Transverse colon (tissue), 4 donors: ENCODE measurements around the gene ZBTB46. TPM values are rescaled to one million over a fixed set of nuclear protein-coding genes. Genes with fewer than 3 reads are reported as not detected.
A peak's percentile ranks its signal among the peaks of the same experiment; 100 is the strongest.

Experiments used
- DNase-seq: peaks from one replicate; pipeline ENCODE4 v3.0.0-alpha.2; 2019
- H3K27ac ChIP-seq, 4 donors: fragments of 200-600 bp; sonication (generic); 2 replicates each; pipeline ENCODE4 v1.5.1; 2016 to 2018; ENCODE audit warnings: inconsistent platforms in 4 of 4
- H3K27me3 ChIP-seq: fragments of 200-600 bp; sonication (generic); 2 replicates; pipeline ENCODE4 v1.5.1; 2017; ENCODE audit warnings: inconsistent platforms
- H3K36me3 ChIP-seq, 4 donors: fragments of 200-600 bp; sonication (generic); 2 replicates each; pipeline ENCODE4 v1.5.1; 2017 to 2019; ENCODE audit warnings: inconsistent platforms in 4 of 4
- H3K4me1 ChIP-seq, 4 donors: fragments of 200-600 bp; sonication (generic); 2 replicates each; pipeline ENCODE4 v1.5.1; 2017 to 2020; ENCODE audit warnings: inconsistent platforms in 4 of 4
- H3K4me3 ChIP-seq, 4 donors: fragments of 200-600 bp; sonication (generic); 1 replicate in 1 of 4; 2 replicates in 3 of 4; pipeline versions ENCODE4 v1.5.1 to v1.6.1; 2017 to 2019; ENCODE audit warnings: inconsistent platforms in 4 of 4
- H3K9me3 ChIP-seq, 2 donors: fragments of 200-600 bp; sonication (generic); 2 replicates each; pipeline ENCODE4 v1.5.1; 2017 to 2019; ENCODE audit warnings: inconsistent platforms in 2 of 2
- EP300 ChIP-seq: sonication (generic); formaldehyde crosslinking; IDR thresholded peaks from one replicate; pipeline ENCODE4 v1.6.1; 2017; ENCODE audit warnings: antibody characterized with exemption, low read depth
- POLR2A ChIP-seq: fragments of 450-650 bp; IDR thresholded peaks from one replicate; pipeline ENCODE4 v1.6.1; 2016; ENCODE audit warnings: antibody characterized with exemption, mild to moderate bottlenecking, moderate library complexity
- POLR2AphosphoS5 ChIP-seq, 3 donors: sonication (generic); formaldehyde crosslinking; IDR thresholded peaks; one replicate each; pipeline ENCODE4 v1.6.1; 2016; ENCODE audit warnings: antibody characterized with exemption in 3 of 3
- WGBS, 2 donors: methylation state at CpG; one replicate each; pipeline ENCODE4 v1.1.5; 2018; ENCODE audit warnings: low coverage in 1 of 2; 5-methylcytosine and 5-hydroxymethylcytosine counted together
- in situ Hi-C, 4 donors: fragments of 200-750 bp; cut with MboI; loops; one replicate each; pipeline versions ENCODE4 v1.15.0 to v1.15.1; 2017; ENCODE audit warnings: low sequenced_read_pairs in 3 of 4, low pct_ligation_motif_present in 1 of 4, low pct_unique_long_range_greater_than_20kb in 1 of 4
- intact Hi-C: fragments of 100-400 bp; cut with DNase I; formaldehyde crosslinking; loops from one replicate; pipeline ENCODE4 v1.15.1; 2023; ENCODE audit warnings: low total_unique reads
- total RNA-seq, 4 donors: library from RNA; depleted of rRNA; stranded (reverse); fragments of >200 nt; gene quantifications; one replicate each; pipeline ENCODE4 v1.1.0, GENCODE V29; 2016
- TF ChIP-seq, protein P1 (sequence below), 5 experiments: fragments of 200-600 bp in 3 of 5; fragments of 450-650 bp in 2 of 5; sonication (generic) in 3 of 5; IDR thresholded peaks; 1 replicate in 2 of 5; 2 replicates in 3 of 5; pipeline ENCODE4 v1.5.1; 2016 to 2017; ENCODE audit warnings: antibody characterized with exemption in 5 of 5, inconsistent platforms in 3 of 5, mild to moderate bottlenecking in 2 of 5, moderate library complexity in 1 of 5

Gene ZBTB46
- total RNA-seq, 4 donors from 2014 or later, result 2.3 to 6.0 (median 5.3) TPM

- Histone ChIP-seq H3K27me3 (no peaks in the 10 kb centered on the region), H3K4me1 (no peaks in the 10 kb centered on the region), H3K27ac (no peak overlapping the region), H3K4me3 (no peak overlapping the region), H3K36me3 (no peaks in the 10 kb centered on the region), H3K9me3 (no peaks in the 10 kb centered on the region)
- DNase-seq, result no peak
- in situ Hi-C loops (no loop called here), intact Hi-C loops (no loop called here)
- WGBS, 2 donors, result 86 to 100% methylated on average over 2 to 13 of the region's 13 CpGs
- TF ChIP-seq, protein P1, sequence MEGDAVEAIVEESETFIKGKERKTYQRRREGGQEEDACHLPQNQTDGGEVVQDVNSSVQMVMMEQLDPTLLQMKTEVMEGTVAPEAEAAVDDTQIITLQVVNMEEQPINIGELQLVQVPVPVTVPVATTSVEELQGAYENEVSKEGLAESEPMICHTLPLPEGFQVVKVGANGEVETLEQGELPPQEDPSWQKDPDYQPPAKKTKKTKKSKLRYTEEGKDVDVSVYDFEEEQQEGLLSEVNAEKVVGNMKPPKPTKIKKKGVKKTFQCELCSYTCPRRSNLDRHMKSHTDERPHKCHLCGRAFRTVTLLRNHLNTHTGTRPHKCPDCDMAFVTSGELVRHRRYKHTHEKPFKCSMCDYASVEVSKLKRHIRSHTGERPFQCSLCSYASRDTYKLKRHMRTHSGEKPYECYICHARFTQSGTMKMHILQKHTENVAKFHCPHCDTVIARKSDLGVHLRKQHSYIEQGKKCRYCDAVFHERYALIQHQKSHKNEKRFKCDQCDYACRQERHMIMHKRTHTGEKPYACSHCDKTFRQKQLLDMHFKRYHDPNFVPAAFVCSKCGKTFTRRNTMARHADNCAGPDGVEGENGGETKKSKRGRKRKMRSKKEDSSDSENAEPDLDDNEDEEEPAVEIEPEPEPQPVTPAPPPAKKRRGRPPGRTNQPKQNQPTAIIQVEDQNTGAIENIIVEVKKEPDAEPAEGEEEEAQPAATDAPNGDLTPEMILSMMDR (IDR thresholded peaks at IDR 0.05), result no peak
- TF ChIP-seq EP300, result no peak
- no peak for TF ChIP-seq POLR2A
- no peak for TF ChIP-seq POLR2AphosphoS5 (IDR thresholded peaks at IDR 0.05)
Measured at GRCh38 chr20:63753381-63753780, 77.7 kb downstream of the ZBTB46 start.

- TF ChIP-seq POLR2AphosphoS5 (IDR thresholded peaks at IDR 0.05) (no peak), POLR2A (no peak), EP300 (no peak)
- TF ChIP-seq, protein P1 (IDR thresholded peaks at IDR 0.05), result no peak
- no peaks in the 10 kb centered on the region for H3K9me3 ChIP-seq
- H3K4me1 ChIP-seq, result no peaks in the 10 kb centered on the region
- no peak overlapping the region for H3K4me3 ChIP-seq
- in situ Hi-C loops, result no loop called here
- H3K36me3 ChIP-seq, result no peaks in the 10 kb centered on the region
- intact Hi-C loops, result no loop called here
- DNase-seq, result no peak
- 90% methylated on average over 49 of the region's 50 CpGs; no CpG with 5 or more reads in 1 of the 2 donors for WGBS, 2 donors
- H3K27me3 ChIP-seq, result no peaks in the 10 kb centered on the region
- no peak overlapping the region for H3K27ac ChIP-seq
Measured at GRCh38 chr20:63752411-63753101, 78.5 kb downstream of the ZBTB46 start.

DNA sequence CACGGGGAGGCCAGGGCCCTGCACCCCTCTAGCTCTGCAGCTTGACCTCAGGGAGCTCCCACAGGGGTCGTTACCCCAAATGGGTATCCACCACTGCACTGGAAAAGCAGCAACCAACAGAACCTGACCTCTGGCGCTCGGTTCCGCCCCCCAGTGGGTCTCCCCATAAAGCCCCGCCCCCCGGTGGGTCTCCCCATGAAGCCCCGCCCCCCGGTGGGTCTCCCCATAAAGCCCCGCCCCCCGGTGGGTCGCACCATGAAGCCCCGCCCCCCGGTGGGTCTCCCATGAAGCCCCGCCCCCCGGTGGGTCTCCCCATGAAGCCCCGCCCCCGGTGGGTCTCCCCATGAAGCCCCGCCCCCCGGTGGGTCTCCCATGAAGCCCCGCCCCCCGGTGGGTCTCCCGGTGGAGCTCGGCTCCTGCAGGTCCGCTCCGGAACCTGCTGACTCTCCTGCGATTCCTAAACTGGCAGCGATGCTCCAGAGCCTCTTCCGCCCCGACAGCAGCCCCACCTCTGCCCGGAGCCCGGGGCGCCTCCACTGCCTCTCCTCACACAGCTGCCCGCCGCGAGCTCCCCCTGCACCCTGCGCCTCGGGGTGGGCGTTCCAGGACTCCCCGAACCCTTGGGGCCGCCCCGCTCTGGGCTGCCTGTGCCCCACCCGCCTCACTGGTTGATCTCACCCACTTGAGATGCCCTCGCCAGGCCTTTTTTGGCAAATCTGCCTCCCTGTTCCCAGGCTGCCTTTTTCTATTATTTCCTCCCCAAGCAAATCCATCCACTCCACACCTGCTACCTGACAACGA is 79.4 kb downstream of the ZBTB46 start:
- no peaks in the 10 kb centered on the region for H3K36me3 ChIP-seq
- no peaks in the 10 kb centered on the region for H3K27me3 ChIP-seq
- H3K27ac ChIP-seq, result peak overlapping the region in 1 of 4 donors; percentile 33
- WGBS, 2 donors, result 88% methylated on average over 23 of the region's 45 CpGs; no CpG with 5 or more reads in 1 of the 2 donors
- H3K4me1 ChIP-seq, result no peaks in the 10 kb centered on the region
- intact Hi-C loops, result no loop called here
- no peaks in the 10 kb centered on the region for H3K9me3 ChIP-seq
- no peak for DNase-seq
- in situ Hi-C loops, result no loop called here
- H3K4me3 ChIP-seq, result no peak overlapping the region
- no peak for TF ChIP-seq EP300
- TF ChIP-seq POLR2A, result no peak
- TF ChIP-seq POLR2AphosphoS5 (IDR thresholded peaks at IDR 0.05), result no peak
- TF ChIP-seq, protein P1 (IDR thresholded peaks at IDR 0.05), result no peak

DNA sequence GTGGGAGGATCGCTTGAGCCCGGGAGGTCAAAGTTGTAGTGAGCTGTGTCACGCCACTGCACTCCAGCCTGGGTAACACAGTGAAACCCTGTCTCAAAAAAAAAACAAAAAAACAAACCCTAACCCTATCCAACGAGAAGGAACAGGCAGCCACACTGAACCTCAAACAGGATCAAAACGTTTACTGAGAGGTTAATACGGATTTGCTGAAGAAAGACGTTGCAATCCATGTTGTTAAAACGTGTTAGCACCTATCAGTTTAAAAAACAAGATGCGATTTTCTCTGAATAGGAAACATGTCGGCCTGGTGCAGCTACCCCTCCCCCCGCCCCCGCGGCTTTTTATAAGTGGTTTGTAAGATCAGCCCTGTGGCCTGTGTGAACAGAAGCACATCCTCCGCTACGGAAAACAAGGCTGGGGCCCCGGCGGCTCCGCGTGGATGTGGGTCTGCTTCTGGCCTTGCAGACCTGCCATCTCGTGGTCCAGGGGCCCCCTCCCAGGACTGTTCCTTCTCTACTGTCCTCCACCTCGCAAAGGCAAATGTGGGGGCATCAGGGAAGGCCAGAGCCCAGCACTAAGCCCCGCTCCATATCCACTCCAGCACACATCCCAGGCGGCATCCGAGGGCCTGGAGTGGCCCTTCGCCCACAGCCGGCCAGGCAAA is 80.1 kb downstream of the ZBTB46 start:
- Histone ChIP-seq H3K4me1 (no peaks in the 10 kb centered on the region), H3K27ac (peak overlapping the region in 1 of 4 donors; percentile 33), H3K36me3 (no peaks in the 10 kb centered on the region), H3K9me3 (no peaks in the 10 kb centered on the region), H3K27me3 (no peaks in the 10 kb centered on the region), H3K4me3 (no peak overlapping the region)
- intact Hi-C loops, result no loop called here
- in situ Hi-C loops, result no loop called here
- 39 to 65% methylated on average over 9 to 26 of the region's 26 CpGs for WGBS, 2 donors
- TF ChIP-seq POLR2AphosphoS5 (IDR thresholded peaks at IDR 0.05), result no peak
- TF ChIP-seq, protein P1 (IDR thresholded peaks at IDR 0.05), result no peak
- no peak for TF ChIP-seq POLR2A
- TF ChIP-seq EP300, result no peak
- DNase-seq, result no peak
